Measurements from ENCODE around the gene BTF3.
A peak's percentile ranks its signal among the peaks of the same experiment; 100 is the strongest.
"Not testable (repeated sequence)": the region's sequence is repeated elsewhere in the genome, so short reads cannot be mapped to it uniquely, and the experiment has no call there.

BTF3 gene

DNA sequence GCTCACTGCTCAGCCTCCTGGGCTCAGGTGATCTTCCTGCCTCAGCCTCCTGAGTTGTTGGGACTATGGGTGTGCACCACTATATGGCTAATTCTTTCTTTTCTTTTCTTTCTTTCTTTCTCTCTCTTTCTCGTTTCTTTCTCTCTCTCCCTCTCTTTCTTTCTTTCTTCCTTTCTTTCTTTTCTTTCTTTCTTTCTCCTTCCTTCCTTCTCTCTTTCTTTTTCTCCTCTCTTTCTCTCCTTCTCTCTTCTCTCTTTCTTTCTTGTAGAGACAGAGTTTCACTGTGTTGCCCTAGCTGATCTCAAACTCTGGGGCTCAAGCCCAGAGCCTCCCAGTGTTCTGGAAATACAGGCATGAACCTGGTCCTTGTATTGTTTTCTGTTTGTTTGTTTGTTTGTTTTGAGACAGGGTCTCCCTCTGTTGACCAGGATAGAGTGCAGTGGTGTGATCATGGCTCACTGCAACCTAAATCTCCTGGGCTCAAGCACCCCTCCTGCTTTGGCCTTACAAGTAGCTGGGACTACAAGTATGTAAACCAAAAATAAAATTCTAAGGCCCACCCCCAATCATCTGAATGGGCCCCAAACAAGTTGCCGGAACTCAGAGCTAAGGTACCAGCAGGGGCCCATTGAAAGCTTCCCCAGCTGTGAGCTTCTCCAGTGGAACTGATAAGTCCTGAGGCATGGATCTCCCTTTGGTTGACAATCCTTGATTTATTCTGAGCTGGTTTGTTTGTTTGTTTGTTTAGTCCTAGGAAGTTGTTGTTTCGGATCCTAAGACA lies 11.9 kb upstream of the BTF3 start:
- no peak for DNase-seq

DNA sequence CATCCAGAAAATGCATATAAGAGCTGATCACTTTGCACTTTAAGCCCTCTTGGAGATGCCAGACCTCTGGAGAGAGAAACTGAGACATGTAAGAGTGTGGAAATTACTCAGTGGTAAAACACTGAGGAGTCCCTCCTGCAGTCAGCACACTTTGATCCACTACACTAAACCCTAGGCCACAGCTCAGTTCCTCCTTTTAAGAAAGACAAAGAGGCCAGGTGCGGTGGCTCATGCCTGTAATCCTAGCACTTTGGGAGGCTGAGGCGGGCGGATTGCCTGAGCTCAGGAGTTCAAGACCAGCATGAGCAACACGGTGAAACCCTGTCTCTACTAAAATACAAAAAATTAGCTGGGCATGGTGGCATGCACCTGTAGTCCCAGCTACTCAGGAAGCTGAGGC lies 11.0 kb upstream of the BTF3 start:
- DNase-seq = not testable (repeated sequence)

DNA sequence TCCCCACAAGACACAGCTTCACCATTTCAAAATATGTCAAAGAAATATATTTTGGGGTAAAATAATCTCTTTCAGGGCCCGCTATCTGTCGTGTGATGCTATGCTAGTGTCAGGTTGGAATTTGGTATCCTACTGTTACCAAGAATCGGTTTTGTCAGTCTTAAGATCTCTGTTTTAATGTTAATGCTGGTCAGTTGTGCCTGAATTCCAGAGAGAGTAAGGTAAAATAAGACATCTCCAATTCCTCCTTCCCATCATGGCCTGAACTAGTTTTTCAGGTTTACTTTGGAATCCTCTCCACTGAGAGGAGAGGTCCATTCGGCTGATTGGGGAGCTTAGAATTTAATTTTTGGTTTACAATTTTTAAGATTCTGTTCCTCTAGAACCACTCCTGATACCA lies 10.4 kb upstream of the BTF3 start:
- no peak for DNase-seq

DNA sequence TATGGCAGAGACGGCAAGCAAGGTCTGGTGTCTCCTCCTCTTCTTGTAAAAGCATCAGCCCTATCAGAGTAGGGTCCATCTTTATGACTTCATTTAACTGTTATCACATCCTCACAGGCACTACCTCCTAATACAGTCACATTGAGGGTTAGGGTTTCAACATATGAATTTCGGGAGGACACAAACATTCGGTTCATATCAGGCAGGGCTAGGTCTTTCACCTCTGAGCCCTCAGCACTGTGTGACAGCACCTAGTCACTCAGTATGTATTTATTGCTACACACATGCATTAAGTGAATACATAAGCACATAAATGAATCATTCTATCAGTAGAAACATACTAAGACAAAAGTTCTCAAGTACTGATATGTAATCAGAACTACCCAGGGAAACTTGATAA lies 9.4 kb upstream of the BTF3 start:
- DNase-seq = no peak

DNA sequence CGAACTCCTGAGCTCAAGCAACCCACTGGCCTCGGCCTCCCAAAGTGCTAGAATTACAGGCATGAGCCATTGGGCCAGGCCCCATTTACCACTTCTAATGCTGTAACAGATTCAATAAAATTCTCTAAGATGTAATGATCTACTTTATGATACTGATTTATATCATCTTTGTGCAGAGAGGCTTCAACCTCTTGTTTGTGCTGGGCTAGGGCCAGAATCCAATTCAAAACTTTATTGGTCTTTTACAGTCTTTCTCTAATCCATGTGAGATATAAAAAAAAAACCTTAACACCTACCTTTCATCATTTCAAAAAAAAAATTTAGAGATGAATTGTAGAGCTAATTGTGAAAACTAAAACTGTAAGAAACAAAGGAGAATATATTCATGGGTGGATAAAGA lies 8.2 kb upstream of the BTF3 start:
- DNase-seq = no peak

DNA sequence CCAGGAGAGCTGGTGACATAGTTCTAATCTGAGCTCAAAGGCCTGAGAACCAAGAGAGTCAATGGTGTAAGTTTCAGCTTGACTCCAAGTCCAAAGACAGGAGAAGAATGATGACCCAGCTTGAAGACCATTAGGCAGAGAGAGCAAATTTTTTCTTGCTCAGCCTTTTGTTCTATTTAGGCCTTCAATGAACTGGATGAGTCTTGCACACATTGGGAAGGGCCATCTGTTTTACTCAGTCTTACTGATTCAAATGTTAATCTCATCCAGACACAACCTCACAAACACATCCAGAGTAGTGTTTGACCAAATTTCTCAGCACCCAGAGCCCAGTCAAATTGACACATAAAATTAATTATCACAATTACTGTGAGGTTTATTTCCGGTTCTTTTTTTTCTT lies 7.1 kb upstream of the BTF3 start:
- DNase-seq = no peak

DNA sequence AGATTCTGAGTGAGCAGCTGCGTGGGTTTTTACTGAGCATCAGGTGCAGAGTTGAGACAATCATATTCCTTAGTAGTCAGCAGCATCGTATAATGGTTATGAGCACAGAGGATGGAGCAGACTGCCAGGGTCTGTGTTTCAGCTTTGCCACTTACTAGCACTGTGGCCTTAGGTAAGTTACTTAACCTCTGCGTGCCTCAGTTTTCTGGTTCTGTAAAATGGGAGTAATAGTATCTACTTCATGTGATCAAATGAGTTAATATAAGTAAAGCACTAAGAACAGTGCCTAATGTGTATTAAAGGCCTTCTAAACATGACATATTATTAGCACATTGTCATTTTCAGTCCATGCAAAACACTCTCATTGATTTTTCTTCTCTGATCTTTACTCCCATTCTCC lies 4.8 kb upstream of the BTF3 start:
- no peak for DNase-seq

DNA sequence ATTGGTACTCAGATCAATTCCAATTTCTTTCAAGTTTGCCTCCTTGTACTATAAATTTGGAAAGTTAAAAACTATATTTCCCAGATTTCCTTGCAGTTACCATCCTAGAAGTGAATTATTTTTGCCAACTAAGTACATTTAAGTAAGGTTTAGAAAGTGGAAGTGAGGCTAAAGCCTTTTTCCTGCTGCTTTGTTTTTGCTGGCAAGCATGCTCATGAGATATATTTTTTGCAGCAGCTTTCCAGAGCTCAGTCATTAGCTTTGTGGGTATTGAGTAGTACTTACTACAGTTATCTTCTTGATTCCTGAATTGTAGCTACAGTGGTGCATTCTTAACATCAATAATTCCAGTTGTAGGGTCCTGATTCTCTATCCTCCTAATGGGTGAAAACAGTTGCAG lies 3.5 kb upstream of the BTF3 start:
- DNase-seq = no peak

DNA sequence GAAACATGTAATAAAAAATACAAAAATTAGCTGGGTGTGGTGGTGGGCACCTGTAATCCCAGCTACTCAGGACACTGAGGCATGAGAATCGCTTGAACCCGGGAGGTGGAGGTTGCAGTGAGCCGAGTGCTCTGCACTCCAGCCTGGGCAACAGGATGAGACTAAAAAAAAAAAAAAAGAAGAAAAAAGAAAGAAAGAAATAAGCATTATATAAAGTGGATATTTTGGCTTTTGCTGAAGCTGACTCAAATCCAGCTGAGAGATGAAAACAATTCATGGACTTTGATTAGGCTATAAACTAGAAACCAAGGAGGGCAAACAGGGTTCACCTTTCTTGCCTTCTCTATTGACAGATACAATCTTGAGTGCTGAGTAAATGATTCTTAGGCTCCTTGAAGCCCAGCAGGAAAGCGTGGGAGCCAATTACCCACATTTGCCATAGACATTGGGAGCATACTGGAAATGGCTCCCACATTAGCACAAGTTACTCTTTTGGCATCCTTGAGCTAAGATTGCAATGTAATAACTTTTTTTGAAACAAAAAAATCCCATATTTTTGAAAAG lies 2.4 kb upstream of the BTF3 start:
- DNase-seq = no peak

DNA sequence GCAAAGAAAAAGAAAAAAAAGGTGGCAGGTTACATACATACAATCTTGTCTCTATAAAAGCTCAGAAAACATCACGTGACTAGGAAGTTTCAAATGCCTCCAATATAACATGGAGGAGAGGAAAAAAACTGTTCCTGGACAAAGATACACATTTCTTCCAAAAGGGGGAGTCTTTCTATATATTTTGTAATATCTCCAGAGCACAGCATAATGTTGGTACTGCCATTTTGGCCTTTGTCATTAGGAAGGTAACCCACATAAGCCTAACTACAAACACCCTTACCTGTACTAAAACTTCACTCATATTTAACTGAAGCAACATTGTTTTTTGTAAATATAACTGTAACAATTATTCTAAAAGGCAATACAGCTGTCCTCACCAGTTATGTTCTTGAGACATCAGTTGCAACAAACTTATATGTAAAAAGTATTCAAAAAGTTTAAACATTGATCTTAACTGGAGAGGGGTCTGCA lies 1.2 kb upstream of the BTF3 start:
- no peak for DNase-seq

DNA sequence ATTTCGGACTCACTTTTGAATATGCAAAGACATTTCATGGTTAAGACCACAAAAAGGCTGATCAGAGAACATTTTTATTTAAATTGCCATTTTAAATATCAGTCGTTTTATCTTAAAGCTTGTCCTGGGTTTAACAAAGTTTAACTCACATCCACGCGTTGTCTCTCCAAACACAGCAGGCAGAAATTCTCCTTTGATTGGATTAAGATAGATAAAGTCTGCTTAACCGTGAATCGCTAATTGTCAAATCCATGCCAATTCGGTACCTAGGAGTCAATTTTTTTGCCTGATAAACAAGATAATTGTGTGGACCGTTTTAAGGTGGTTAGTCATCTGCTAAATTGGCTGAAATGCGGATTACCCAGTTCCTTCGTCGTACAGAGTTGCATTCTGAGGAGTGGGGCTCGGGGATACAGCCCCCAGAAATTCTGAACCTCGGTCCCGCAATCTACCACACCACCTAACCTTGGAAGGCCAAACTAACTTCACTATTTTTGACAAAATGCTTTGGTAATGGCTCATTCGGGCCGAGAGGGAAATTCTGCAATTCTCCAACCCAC lies 665 bp upstream of the BTF3 start:
- no peak for DNase-seq

DNA sequence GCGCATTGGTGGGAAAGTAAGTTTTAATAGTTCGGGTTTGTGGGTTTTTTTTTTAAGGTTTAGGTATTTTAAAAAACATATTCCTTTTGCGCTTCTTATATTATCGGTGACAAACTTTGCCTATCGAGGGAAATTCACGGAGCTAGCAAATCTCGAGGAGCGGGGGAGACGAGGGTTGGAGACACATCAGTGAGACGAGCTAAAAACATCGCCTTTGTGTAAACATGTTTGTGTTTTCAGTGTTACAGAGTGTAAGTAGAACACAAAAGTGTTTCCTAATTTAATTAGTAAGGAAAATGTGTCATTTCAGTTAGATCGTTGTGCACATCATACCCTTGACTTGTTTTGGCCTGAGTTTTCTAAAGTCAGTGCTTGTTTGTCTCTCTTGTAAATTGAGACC lies 945 bp downstream of the BTF3 start:
- DNase-seq = no peak

DNA sequence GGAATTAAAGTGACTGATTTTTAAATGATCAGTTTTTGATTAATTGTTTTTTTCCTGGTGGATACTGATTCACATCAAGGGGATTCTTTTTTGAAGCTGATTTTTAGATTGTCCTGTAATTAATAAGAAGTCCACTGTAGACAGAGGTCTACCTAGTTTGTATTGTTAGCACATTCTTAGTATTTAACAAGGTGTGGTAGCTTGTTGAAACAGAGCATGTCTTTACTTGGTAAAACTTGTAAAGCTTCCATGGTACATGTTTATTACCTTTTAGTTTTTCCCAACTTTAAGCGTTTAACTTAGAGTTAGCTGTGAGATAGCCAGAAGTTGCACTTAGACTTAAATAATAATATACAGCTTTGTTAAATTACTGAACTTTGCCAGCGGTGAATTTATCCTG lies 1.5 kb downstream of the BTF3 start:
- no peak for DNase-seq

DNA sequence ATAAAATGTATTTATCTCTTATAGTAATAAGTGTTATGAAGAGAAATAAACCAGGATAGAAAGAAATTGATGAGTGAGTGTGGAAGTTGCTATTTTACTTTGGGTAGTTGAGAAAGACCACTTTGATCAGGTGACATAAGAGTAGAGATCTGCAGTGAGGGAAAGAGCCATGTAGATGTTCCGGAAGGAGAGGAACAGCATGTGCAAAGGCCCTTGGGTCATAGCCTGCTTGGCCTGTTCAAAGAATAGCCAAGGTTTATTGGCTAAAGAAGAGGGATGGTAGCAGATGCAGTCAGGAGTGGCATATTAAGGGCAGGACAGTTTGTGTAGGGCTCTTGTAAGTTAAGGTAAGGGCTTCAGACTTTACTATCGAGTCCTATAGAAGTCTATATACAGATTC lies 3.2 kb downstream of the BTF3 start:
- no peak for DNase-seq

DNA sequence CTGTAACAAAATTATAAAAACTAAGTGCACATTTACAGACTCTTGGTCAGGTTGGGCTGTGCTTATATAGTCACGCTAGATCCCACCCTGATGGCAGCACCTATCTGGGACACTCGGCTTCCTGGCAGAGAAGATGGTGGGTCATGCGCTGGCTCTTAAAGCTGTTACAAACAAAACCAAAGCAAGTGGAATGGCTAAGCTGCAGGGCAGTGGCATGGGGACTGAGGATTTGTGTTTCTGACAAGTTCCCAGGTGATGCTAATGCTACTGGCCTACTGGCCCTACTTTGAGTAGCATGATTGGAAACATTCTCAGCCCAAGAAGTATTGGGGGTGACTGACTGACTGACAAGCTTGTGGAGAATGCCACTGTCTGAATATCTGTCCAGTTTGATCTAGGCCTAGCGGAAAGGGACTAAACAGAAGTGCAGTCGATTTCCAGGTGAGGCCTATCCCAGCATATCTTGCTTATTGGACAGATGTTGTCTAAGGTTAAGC lies 8.3 kb downstream of the BTF3 start:
- DNase-seq = no peak

DNA sequence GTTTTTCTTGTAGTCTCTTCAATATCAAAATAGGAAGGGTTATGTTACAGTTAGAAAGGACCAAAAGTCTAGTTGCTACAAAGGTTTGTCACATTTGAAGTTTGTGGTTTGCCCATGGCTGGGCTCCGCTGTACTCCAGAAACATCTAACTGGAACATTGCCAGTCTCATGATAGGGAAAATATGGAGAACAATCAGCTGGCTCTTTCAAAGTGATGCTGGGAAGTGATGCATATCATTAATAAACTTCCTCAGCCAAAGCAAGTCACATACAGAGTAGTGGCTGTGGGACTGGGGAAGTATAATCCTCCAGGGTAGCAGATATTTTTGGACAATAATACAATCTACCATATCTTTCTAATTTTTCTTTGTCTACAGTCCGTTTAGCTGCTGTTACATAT lies 8.8 kb downstream of the BTF3 start:
- DNase-seq = no peak

DNA sequence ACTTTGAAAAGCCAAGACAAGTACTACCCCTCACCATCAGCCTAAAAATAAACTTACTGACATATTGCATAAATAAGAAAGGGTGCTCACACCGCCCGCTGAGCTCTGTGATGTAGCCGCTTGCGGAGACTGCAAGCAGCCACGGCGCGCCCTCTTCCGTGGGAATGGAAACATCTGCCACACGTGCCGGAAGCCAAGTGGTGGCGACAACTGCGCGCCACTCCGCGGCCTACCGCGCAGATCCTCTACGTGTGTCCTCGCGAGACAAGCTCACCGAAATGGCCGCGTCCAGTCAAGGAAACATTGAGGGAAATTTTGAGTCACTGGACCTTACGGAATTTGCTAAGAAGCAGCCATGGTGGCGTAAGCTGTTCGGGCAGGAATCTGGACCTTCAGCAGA lies 10.3 kb downstream of the BTF3 start:
- not testable (repeated sequence) for DNase-seq

DNA sequence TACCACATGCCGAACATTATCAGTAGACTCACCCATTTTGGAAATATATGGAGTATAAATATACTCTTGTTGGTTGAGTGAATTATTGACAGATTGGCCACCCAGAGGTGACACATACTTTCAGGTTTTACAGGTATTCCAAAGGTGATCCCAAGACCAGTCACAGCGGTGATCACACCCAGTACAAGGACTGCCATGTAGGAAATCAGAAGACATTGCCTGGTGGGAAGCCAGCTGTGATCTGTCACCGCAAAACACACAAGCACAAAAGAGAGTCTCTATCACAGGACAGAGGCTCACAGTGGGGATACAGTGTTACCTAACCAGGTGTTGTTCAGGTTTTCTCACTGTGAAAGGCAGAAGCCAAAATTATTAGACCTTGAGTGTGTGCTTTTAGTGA lies 15.8 kb downstream of the BTF3 start:
- no peak for DNase-seq

DNA sequence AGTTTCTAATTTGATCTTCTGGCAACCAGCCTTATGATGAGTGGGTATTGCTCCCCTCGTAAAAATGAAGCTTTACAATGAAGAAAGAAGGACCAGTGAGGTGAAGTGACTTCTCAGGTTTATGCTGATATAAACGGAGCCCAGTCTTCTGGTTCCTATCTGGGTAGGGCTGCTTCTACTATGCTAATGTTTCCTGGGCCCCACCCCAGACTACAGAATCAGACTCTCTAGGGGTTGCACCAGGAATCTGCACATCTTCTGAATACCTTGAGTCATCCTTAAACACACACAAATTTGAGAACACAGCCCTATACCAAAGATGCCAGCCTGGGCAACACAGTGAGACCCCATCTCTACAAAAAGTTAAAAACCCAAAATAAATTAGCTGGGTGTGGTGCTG lies 16.2 kb downstream of the BTF3 start:
- no peak for DNase-seq

DNA sequence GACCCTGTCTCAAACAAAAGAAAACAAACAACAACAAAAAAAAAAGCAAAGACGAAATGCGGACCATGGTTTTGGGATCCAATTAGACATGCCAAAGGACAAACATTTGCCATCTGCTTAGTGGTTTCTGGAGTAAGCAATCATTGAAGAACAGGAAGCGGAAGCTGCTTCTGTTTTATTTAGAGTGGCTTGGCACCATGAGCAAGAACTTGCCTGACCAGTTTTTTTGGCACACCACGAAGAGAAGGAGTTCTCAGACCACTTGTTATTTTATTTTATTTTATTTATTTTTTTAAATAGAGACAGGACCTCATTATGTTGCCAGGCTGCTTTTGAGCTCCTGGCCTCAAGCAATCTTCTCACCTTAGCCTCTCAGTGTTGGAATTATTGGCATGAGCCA lies 17.0 kb downstream of the BTF3 start:
- DNase-seq = no peak

DNA sequence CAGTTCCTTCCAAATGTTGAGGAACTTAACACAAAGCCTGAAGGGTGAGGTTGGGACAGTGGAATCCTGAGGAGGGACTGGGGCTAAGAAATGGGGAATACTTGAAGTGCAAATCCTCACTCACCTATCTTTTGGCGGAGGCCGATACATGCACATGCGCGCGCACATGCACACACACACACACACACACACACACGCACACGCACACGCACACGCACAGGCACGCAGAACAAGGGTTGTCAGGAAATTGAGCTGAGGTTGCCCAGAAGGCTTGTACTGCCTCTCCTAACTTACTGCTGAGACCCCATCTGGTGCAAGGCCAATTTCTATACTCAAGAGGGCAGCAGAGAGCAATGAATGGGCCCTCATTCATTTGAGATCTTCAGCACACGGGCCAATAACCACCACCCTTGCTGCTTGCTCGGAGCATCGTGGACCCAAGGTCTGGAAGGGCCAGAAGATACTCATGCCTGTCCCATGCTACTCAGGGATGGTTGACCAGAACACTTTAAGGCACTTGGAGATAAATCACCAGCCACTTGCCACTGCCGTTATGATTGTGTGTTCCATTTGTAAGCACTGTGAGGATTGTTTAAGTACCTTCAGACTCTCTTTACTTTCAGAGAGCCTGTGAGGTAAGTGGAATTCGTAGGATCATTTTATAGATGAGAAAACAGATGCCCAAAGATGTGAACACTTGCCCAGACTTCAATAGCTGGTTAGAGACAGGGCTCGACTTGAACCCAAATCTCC lies 21.5 kb downstream of the BTF3 start:
- peak; percentile 47 to 56 for DNase-seq

DNA sequence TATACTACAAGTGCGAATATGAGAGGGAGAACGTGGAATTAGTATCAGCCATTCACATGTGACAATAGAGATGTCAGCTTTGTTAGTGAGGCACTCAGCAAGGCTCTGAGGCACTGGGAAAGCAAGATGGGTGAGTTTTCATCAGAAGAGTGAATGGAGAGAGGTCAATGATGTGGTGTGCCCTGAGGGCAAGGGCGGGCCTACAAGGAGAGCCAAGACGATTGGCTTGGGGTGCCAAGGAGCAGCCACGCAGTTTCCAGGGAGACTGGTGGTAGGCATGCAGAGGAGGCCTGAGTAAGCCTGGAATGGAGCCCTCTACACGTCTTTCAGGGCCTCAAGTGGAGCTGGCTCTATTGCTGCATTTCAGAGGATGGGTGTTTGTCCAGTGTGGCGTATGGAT lies 24.7 kb downstream of the BTF3 start:
- no peak for DNase-seq

DNA sequence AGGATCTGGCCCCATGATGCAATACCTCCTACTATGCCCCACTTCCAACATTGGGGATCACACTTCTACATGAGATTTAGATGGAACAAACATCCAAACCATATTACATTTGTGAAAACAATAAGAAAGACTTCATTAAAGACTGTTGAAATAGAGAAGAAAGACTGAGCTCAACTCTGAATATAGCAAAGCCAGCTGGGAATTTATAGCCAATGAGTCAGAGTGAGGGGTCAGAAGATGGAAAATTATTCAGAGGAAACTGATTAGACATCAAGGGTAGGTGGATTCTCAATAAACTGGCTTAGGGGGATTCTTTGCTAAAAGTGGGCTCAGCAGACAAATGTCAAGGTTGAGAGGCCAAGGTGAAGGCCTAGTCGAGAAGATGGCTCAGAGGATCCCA lies 25.6 kb downstream of the BTF3 start:
- DNase-seq = no peak

All from NCI-H187 (cell line).